ENCODE measurements around the gene TDP1.
"Not testable (repeated sequence)": the region's sequence is repeated elsewhere in the genome, so short reads cannot be mapped to it uniquely, and the experiment has no call there.

The TDP1 gene

GRCh38 chr14:90088176-90088575, 132.4 kb downstream of the TDP1 start:
- ATAC-seq = no peak
- TF ChIP-seq CSDC2 (CRISPR knock-in tag; IDR thresholded peaks at IDR 0.05) (no peak), OSR1 (CRISPR knock-in tag; IDR thresholded peaks at IDR 0.05) (no peak), RARB (CRISPR knock-in tag; IDR thresholded peaks at IDR 0.05) (no peak), CSRNP3 (CRISPR knock-in tag; IDR thresholded peaks at IDR 0.05) (no peak), BACH2 (CRISPR knock-in tag; IDR thresholded peaks at IDR 0.05; ENCODE audit: borderline replicate concordance) (no peak), ZNF565 (CRISPR knock-in tag; conservative IDR thresholded peaks at IDR 0.05; ENCODE audit: low read depth) (no peak), PATZ1 (CRISPR knock-in tag; IDR thresholded peaks at IDR 0.05; ENCODE audit: borderline replicate concordance) (no peak), PPARA (CRISPR knock-in tag; IDR thresholded peaks at IDR 0.05; ENCODE audit: borderline replicate concordance) (no peak)
- TF ChIP-seq, protein P1, sequence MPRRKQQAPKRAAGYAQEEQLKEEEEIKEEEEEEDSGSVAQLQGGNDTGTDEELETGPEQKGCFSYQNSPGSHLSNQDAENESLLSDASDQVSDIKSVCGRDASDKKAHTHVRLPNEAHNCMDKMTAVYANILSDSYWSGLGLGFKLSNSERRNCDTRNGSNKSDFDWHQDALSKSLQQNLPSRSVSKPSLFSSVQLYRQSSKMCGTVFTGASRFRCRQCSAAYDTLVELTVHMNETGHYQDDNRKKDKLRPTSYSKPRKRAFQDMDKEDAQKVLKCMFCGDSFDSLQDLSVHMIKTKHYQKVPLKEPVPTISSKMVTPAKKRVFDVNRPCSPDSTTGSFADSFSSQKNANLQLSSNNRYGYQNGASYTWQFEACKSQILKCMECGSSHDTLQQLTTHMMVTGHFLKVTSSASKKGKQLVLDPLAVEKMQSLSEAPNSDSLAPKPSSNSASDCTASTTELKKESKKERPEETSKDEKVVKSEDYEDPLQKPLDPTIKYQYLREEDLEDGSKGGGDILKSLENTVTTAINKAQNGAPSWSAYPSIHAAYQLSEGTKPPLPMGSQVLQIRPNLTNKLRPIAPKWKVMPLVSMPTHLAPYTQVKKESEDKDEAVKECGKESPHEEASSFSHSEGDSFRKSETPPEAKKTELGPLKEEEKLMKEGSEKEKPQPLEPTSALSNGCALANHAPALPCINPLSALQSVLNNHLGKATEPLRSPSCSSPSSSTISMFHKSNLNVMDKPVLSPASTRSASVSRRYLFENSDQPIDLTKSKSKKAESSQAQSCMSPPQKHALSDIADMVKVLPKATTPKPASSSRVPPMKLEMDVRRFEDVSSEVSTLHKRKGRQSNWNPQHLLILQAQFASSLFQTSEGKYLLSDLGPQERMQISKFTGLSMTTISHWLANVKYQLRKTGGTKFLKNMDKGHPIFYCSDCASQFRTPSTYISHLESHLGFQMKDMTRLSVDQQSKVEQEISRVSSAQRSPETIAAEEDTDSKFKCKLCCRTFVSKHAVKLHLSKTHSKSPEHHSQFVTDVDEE (CRISPR knock-in tag; IDR thresholded peaks at IDR 0.05) = no peak

DNA sequence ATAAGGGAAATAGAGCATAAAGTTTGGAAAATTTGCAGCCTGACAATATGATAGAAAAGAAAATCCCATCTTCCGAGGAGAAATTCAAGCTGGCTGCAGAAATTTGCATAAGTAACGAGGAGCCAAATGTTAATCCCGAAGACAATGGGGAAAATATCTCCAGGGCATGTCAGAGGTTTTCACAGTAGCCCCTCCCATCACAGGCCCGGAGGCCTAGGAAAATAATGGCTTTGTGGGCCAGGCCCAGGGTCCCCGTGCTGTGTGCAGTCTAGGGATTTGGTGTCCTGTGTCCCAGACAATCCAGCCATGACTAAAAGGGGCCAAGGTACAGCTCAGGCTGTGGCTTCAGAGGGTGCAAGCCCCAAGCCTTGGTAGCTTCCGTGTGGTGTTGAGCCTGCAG, 133.8 kb downstream of the TDP1 start:
- not testable (repeated sequence) for ATAC-seq

DNA sequence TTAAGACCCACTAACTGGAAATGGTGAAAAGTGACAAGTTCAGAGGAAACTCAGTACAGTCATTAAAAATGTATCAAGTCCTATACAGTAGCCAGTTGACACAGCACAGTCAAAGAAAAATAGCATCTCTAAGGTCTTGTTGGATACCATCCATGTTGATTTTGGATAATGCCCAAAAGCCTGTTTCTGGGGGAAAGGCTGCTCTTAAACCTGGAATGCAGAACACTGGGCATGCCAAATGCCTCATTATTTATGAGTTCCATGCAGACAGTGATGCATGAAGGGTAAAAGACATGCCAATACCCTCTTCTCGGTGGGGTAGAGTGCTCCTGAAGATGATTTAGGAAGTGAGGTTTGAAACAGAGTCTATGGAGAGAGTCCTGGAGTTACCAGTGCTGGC, 135.7 kb downstream of the TDP1 start:
- TF ChIP-seq, protein P2, sequence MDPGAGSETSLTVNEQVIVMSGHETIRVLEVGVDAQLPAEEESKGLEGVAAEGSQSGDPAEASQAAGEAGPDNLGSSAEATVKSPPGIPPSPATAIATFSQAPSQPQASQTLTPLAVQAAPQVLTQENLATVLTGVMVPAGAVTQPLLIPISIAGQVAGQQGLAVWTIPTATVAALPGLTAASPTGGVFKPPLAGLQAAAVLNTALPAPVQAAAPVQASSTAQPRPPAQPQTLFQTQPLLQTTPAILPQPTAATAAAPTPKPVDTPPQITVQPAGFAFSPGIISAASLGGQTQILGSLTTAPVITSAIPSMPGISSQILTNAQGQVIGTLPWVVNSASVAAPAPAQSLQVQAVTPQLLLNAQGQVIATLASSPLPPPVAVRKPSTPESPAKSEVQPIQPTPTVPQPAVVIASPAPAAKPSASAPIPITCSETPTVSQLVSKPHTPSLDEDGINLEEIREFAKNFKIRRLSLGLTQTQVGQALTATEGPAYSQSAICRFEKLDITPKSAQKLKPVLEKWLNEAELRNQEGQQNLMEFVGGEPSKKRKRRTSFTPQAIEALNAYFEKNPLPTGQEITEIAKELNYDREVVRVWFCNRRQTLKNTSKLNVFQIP (CRISPR knock-in tag; IDR thresholded peaks at IDR 0.05; ENCODE audit: borderline replicate concordance, low read depth) = no peak
- TF ChIP-seq, protein P1 (CRISPR knock-in tag; IDR thresholded peaks at IDR 0.05) = peak; percentile 92
- TF ChIP-seq, protein P3, sequence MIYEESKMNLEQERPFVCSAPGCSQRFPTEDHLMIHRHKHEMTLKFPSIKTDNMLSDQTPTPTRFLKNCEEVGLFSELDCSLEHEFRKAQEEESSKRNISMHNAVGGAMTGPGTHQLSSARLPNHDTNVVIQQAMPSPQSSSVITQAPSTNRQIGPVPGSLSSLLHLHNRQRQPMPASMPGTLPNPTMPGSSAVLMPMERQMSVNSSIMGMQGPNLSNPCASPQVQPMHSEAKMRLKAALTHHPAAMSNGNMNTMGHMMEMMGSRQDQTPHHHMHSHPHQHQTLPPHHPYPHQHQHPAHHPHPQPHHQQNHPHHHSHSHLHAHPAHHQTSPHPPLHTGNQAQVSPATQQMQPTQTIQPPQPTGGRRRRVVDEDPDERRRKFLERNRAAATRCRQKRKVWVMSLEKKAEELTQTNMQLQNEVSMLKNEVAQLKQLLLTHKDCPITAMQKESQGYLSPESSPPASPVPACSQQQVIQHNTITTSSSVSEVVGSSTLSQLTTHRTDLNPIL (CRISPR knock-in tag; IDR thresholded peaks at IDR 0.05; ENCODE audit: low read depth) = 0 out of 2 replicates have a peak, but pooled peaks have one; percentile 69
- TF ChIP-seq ZC3H10 (CRISPR knock-in tag; IDR thresholded peaks at IDR 0.05) = no peak
- TF ChIP-seq ZNF8 (CRISPR knock-in tag; IDR thresholded peaks at IDR 0.05) = peak; percentile 13; the same call in 1 of the 2 replicates
- TF ChIP-seq ISL1 (CRISPR knock-in tag; IDR thresholded peaks at IDR 0.05) = peak; percentile 98
- no peak for TF ChIP-seq ESRRG (CRISPR knock-in tag; IDR thresholded peaks at IDR 0.05)
- peak; percentile 65 for TF ChIP-seq TCF4 (CRISPR knock-in tag; IDR thresholded peaks at IDR 0.05; ENCODE audit: borderline replicate concordance)
- peak; percentile 79; the same call in 1 of the 2 replicates for TF ChIP-seq CSDC2 (CRISPR knock-in tag; IDR thresholded peaks at IDR 0.05)
- no peak for TF ChIP-seq OSR1 (CRISPR knock-in tag; IDR thresholded peaks at IDR 0.05)
- TF ChIP-seq ARNTL (CRISPR knock-in tag; IDR thresholded peaks at IDR 0.05; ENCODE audit: borderline replicate concordance, low read depth) = 0 out of 2 replicates have a peak, but pooled peaks have one; percentile 12
- TF ChIP-seq ZFP3 (CRISPR knock-in tag; IDR thresholded peaks at IDR 0.05) = peak; percentile 20; the same call in 1 of the 2 replicates
- ATAC-seq = peak; percentile 77
